Psoas muscle (tissue), 8 donors: Measurements from ENCODE around the gene MCTP1. TPM values are rescaled to one million over a fixed set of nuclear protein-coding genes. Genes with fewer than 3 reads are reported as not detected.

Experiments
- ATAC-seq, 4 donors: fragments of 200-7000 bp; cut with Tn5 transposase; one replicate each; pipeline ENCODE4 v1.9.1; 2020; ENCODE audit warnings: moderate library complexity in 3 of 4, mild to moderate bottlenecking in 2 of 4
- DNase-seq, 2 donors: peaks; one replicate each; pipeline ENCODE4 v3.0.0-alpha.2; 2020
- H3K27ac ChIP-seq: fragments of 200-600 bp; one replicate; pipeline ENCODE4 v1.8.0; 2022
- H3K27me3 ChIP-seq, 3 donors: fragments of 200-600 bp in 1 of 3; one replicate each; pipeline versions ENCODE4 v1.6.1 to v1.8.0; 2013 to 2022; ENCODE audit warnings: low read length in 2 of 3, mild to moderate bottlenecking in 2 of 3, moderate library complexity in 1 of 3; ENCODE audit not compliant: insufficient read depth in 3 of 3
- H3K36me3 ChIP-seq, 2 donors: fragments of 200-600 bp in 1 of 2; one replicate each; pipeline versions ENCODE4 v1.6.1 to v1.8.0; 2013 to 2022; ENCODE audit warnings: low read depth in 1 of 2, mild to moderate bottlenecking in 1 of 2, moderate library complexity in 1 of 2; ENCODE audit not compliant: insufficient read depth in 1 of 2
- H3K4me1 ChIP-seq: fragments of 200-600 bp; one replicate; pipeline ENCODE4 v1.8.0; 2022
- H3K4me3 ChIP-seq: fragments of 200-600 bp; one replicate; pipeline ENCODE4 v1.8.0; 2022; ENCODE audit warnings: mild to moderate bottlenecking
- H3K9me3 ChIP-seq: fragments of 200-600 bp; one replicate; pipeline ENCODE4 v1.8.0; 2022
- CTCF ChIP-seq: fragments of 200-600 bp; IDR thresholded peaks from one replicate; pipeline ENCODE4 v1.8.0; 2022; ENCODE audit warnings: antibody characterized with exemption
- WGBS, 3 donors: extraction: QIAGEN DNeasy Blood & Tissue Kit; methylation state at CpG; one replicate each; pipeline versions ENCODE4 v1.1.6 to v1.1.7; 2013; 5-methylcytosine and 5-hydroxymethylcytosine counted together
- intact Hi-C, 2 donors: fragments of 100-400 bp; cut with DNase I; formaldehyde crosslinking; loops; one replicate each; pipeline versions ENCODE4 v1.11.0 to v1.14.2; 2022
- polyA plus RNA-seq, 3 donors: library from polyadenylated mRNA; stranded (reverse); fragments of 200-250 nt; gene quantifications; one replicate each; pipeline ENCODE4 v1.2.3, GENCODE V29; 2013
- total RNA-seq, 4 donors: library from RNA; stranded (reverse); fragmentation: NEBNext Ultra II Directional in 2 of 4; extraction: Animal tissue kit (Norgen Biotek cat#: 25700) in 2 of 4; gene quantifications; one replicate each; pipeline versions ENCODE4 v1.2.1 to v1.2.4, GENCODE V29; 2021 to 2023
- donor health status: healthy with polysubstance abuse.
- donor health status: DM: no; HTN: no; CAD: no; lungs with moderate emphysema.
- donor health status: Bipolar disorder and iron deficiency.
- donor health status: healthy.
- donor health status: DM: yes; HTN: yes; CAD: no.
- donor health status: DM: no; HTN: no; CAD: no.
- donor health status: DM: no; HTN: no; CAD: no.
- donor health status: DM: yes; HTN: yes; CAD: no.

MCTP1 gene
- total and polyA plus RNA-seq, 7 donors: 1.4 to 8.8 (median 3.5) TPM

GRCh38 chr5:94675965-94676618 is 608.8 kb downstream of the MCTP1 start:
- ATAC-seq (no peak), DNase-seq (no peak)
- H3K4me1 ChIP-seq: peaks cover 6% of the 10 kb centered on the region
- H3K27ac ChIP-seq: no peak overlapping the region
- no peak overlapping the region for H3K4me3 ChIP-seq
- no peaks in the 10 kb centered on the region for H3K36me3 ChIP-seq
- H3K27me3 ChIP-seq: no peaks in the 10 kb centered on the region
- no peak for TF ChIP-seq CTCF
- H3K9me3 ChIP-seq: no peaks in the 10 kb centered on the region
- 94 to 95% (median 94%) methylated on average over 4 of the region's 4 CpGs for WGBS, 3 donors
- intact Hi-C loops: no loop called here

GRCh38 chr5:94674490-94675382 is 610.2 kb downstream of the MCTP1 start:
- Histone ChIP-seq H3K27me3 (no peaks in the 10 kb centered on the region), H3K36me3 (no peaks in the 10 kb centered on the region), H3K27ac (no peak overlapping the region), H3K4me1 (peaks cover 6% of the 10 kb centered on the region), H3K4me3 (no peak overlapping the region), H3K9me3 (no peaks in the 10 kb centered on the region)
- no peak for DNase-seq
- intact Hi-C loops: no loop called here
- 99 to 100% (median 100%) methylated on average over 1 of the region's 1 CpG for WGBS, 3 donors
- no peak for TF ChIP-seq CTCF
- ATAC-seq: peak in 2 of 4 donors; percentile 54 to 65

- no peak for TF ChIP-seq CTCF
- intact Hi-C loops: no loop called here
- 48 to 63% (median 50%) methylated on average over 1 of the region's 1 CpG for WGBS, 3 donors
- Histone ChIP-seq H3K36me3 (no peaks in the 10 kb centered on the region), H3K27ac (no peak overlapping the region), H3K9me3 (no peaks in the 10 kb centered on the region), H3K4me3 (no peak overlapping the region), H3K27me3 (no peaks in the 10 kb centered on the region), H3K4me1 (peaks cover 6% of the 10 kb centered on the region)
- DNase-seq (no peak), ATAC-seq (no peak)
Measured at GRCh38 chr5:94672746-94673145, 612.1 kb downstream of the MCTP1 start.

GRCh38 chr5:94670726-94671125 is 614.2 kb downstream of the MCTP1 start:
- no peak overlapping the region for H3K27ac ChIP-seq
- no peak overlapping the region for H3K4me3 ChIP-seq
- H3K36me3 ChIP-seq: no peaks in the 10 kb centered on the region
- no peak for ATAC-seq
- WGBS, 3 donors: 93 to 95% (median 94%) methylated on average over 1 of the region's 1 CpG
- no peak for DNase-seq
- H3K4me1 ChIP-seq: peaks cover 6% of the 10 kb centered on the region
- intact Hi-C loops: no loop called here
- TF ChIP-seq CTCF: no peak
- no peaks in the 10 kb centered on the region for H3K9me3 ChIP-seq
- H3K27me3 ChIP-seq: no peaks in the 10 kb centered on the region
